GF-D8 (cell line): Measurements from ENCODE around the gene TSPOAP1.

ENCODE experiments used
- DNase-seq: peaks from one replicate; lab custom pipeline; 2025; lab: John Stamatoyannopoulos, UW

TSPOAP1 gene

GRCh38 chr17:58262149-58262548 lies 66.4 kb downstream of the TSPOAP1 start:
- no peak for DNase-seq

DNA sequence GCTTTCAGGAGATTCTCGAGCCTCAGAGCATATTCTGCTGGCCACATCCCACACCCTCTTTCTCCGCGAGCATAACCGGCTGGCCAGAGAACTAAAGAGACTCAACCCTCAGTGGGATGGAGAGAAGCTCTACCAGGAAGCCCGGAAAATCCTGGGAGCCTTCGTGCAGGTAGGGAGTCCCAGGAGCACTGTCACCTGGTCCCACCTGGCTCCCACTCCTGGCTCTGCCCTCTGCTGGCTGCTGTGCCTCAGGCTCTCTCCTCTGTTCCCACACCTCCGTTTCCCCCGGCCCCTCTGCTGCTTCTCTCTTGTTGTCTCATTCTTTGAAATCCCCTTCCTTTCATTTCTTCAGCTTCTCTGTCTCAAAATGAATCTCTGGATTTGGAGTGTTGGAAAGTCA lies 73.8 kb downstream of the TSPOAP1 start:
- no peak for DNase-seq

DNA sequence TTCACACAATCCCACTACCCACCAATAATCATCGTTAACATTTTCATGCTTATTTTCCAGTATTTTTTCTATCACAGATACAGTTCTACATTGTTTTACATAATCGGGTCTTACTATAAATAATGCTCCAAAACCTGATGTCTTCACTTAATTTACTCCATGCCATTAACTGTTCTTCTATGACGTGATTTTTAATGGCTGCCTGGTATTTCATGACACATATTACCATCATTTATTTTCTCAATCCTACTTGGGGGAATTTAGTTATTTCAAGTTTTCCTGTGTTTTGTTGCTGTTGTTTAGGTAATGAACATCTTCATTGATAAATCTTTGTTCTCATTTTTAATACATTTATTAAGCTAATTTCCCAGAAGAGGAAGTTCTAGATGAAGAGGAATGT lies 75.5 kb downstream of the TSPOAP1 start:
- DNase-seq: no peak

- DNase-seq: no peak
Observed at GRCh38 chr17:58252141-58252540, 76.5 kb downstream of the TSPOAP1 start.
